Measurements from ENCODE around the gene EHBP1.

GRCh38 chr2:63066838-63067237, 361.3 kb downstream of the EHBP1 start:
- TF ChIP-seq CTCF (IDR thresholded peaks at IDR 0.05) (no peak), POLR2A (IDR thresholded peaks at IDR 0.05) (no peak), EP300 (IDR thresholded peaks at IDR 0.05) (no peak)
